Activated CD8-positive, alpha-beta memory T cell treated with anti-CD3 and anti-CD28 coated beads for 4 hours (primary cell): ENCODE data around the gene DGUOK.

ENCODE experiments used
- DNase-seq, 2 donors: peaks; one replicate each; pipeline ENCODE4 v3.0.0-alpha.2; 2020; ENCODE audit warnings: low read depth in 2 of 2

DGUOK gene

GRCh38 chr2:73979686-73980085, 53.0 kb downstream of the DGUOK start:
- DNase-seq, result no peak

- DNase-seq, result no peak
Measured at GRCh38 chr2:73980566-73980965, 53.9 kb downstream of the DGUOK start.

DNA sequence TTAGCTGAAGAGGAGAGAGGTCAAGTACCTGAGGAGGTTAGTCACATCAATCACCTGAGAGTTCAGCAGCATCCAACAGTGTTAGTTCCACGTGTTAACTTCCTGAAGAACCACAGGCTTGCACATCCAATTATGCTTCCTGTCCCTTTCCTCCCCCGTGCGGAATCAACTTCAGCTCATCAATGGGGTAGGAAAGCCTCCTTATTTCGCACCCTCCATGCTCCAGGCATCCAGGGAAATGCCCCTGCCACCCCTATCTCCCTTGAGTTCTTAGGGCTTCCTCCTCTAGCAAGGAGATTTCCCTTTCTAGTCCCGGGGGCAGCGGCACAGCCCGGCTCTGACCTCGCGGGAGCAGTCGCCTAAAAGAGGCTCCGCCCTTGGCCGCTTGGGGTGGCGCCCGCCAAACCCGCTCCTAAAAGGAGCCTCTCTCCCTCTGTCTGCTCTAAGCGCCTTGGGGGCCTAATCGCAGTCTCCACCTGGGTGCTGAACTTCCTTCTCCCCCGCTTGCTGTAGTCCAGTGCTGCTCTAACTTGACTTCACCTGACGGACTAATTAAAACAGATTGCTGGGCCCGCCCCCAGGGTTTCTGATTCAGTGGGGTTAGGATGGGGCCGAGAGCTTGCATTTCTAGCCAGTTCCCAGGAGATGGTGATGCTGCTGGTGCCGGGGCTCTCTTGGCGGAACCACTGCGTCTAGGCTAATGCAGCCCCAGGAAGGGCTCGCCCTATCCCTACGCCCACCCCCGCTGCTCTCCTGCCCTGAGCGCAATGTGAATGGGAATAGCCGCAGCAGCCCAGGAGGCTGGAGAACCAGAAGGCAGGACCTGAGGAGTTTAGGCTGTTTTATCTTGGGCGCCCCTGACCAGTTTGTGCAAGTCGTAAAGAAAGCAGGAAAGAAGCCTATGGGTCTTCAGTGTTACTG, 54.7 kb downstream of the DGUOK start:
- no peak for DNase-seq

DNA sequence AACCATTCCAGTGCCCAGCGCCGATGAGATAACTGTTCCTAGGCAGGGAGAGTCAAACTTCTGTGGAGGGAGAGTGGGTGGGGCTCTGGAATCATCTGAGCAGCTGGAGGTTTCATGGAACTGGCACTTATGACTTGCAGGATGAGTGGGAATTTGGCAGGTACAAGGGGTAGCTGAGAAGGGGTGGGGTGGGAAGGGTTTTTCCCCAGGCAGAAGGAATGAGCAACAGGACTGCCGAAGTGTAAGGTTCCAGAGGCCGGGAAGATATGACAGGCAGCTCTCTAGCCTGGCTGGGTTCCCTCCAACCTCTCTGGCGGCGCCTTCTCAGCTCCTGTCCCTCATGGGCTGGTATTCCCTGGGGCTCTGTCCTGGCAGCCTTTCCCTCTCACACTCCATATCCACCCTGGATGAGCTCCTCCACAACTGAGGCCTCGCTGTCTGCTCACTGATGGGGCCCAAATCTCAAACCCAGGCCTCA, 55.5 kb downstream of the DGUOK start:
- DNase-seq, result no peak

DNA sequence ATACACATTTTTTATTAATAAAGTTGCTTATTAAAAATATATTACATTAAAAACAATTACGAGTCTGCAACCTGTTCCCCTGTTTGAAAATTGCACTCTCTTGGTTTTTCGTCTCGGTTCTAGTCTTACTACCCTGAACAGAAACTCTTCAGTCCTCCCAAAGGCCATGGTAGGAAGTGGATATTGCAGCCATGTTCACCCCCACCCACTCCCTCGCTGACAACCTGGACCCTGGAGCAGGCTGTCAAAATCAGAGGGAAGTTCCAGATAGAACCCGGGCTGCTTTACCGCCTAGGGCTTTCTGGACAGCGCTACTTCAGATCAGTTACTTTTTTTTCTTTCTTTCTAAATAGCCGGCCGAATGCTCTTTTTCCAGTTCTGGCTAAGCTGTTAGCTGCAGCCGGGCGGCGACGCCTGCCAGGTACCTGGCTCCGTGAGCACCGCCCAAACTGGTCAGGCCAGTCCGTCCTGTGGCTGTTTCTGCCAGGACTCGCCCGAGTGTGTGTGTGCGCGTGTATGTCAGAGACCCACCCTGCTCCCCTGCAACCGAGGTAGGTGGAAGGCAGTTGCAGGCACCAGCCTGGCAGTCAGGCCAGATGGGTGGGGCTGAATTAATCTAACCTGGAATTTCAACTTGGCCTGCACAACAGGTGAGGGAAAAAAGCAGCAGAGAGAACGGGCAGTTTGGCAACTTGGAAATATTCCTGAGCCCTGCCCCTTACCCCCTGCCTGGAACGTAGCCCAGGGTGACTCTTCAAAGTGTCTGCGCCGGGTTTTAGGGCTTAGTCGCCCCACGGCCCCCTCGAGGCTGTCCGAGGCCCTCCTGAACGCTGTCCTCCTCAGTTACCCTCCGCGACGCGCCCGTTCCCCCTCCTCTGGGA, 56.9 kb downstream of the DGUOK start:
- DNase-seq, result no peak

DNA sequence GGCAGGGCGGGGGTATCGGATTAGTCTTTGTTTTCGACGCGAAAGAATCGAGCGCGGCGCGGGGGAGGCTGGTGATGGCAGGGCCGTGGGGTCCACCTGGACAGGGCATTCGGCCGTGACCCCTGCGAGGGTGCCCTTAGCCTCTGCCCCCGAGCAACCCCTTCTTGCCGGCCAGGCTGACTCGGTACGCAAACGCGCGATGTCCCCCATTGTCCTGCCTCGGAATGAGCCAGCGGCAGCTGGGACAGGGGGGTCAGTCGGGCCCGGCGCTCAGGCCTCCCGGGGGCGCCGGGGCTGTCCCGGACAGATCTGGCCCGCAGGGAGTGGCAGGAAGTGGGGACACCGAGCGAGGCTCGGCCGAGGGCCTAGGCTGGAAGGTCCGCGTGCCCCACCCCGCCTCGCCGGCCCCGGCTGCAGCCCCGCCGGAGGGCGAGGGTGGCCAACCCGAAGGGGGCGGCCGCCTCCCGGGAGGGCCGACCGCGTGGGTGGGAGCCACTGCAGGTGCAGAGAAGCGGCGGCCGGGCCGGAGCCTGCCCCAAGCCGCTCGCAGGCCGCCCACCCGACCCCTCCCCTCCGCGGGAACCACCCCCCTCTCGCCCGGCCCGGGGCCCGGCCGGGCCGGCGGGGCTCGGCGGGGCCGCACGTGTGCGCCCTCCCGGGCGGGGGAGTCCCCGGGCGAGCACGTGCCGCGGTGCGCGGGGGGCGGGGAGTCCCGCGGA, 57.7 kb downstream of the DGUOK start, which contains the start of gene TET3:
Gene TET3, plus strand, starts transcription at position 708 of the 719 bp plus-strand sequence. CDS start 1,494 bp downstream, outside the sequence.
- DNase-seq, result peak in 1 of 2 donors; percentile 45

DNA sequence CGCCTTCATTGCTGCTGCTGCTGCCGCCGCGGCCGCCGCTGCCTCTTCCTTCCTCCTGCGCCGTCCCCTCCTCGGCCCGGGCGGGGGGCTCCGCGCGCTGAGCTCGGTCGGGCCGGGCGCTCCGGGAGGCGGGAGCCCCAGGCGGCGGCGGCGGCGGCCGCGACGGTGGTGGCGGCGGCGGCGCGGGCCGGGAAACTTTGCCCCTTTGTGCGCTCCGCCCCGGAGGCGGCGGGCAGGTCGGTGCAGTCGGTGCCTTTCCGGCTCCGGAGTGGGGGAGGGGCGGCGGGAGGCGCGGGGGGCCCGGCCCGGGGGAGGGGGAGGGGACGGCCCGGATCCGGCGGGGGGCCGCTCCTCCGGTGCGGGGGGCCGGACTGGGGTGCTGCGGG, 58.2 kb downstream of the DGUOK start:
- no peak for DNase-seq

DNA sequence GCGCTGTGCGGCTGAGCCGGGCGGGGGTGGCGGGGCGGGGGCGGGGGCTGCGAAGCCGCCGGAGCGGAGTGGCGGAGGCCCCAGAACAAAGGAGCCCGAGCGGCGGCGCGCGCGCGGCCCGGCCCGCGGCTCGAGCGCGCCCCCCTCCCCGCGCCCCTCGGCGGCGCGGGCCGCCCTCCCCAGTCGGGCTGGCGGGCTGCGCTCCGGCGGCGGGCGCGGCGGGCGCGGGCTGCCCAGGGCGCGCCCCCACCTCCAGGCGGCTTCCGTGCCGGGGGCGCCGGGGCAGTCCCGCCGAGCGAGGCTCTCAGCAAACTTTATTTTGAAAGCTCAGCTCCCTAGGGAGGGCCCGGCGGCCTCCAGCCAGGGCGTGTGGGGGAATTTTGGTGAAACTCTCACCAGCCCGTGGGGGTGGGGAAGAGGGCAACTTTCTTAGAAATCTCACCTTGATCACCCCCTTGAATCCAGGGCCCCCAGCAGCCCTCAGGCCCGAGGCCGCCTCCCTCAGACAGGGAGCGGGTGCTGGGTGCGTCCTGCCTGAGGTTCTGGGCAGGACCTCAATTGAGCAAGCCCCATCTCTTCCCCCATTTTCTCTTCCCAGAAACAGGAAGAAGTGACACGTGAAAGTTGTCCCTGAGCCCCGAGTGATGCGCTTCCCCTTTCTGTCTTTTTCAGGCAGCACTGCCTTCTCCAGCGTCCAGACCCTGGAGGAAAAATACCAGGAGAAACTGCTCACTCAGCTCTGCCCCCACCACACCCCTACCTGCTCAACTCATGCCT, 58.8 kb downstream of the DGUOK start:
- peak; percentile 61 to 69 for DNase-seq

DNA sequence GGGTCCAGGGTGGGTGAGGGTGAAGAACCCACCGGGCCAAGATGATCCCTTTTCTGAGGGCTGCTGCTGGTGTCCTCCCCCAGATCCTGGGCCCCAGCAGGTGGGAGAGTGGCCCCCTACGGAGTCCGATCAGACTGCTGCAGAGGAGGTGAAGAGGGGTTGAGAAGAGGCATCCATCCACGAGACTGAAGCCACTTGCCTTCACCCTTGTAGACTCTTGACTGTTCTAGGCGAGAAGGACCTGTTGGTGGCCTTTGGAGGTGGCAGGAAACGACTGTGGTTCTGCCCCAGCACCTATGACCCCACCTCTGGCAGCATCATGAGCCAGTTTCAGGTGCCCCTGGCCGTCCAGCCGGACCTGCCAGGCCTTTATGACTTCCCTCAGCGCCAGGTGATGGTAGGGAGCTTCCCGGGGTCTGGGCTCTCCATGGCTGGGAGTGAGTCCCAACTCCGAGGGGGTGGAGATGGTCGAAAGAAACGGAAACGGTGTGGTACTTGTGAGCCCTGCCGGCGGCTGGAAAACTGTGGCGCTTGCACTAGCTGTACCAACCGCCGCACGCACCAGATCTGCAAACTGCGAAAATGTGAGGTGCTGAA, 59.5 kb downstream of the DGUOK start:
- no peak for DNase-seq

DNA sequence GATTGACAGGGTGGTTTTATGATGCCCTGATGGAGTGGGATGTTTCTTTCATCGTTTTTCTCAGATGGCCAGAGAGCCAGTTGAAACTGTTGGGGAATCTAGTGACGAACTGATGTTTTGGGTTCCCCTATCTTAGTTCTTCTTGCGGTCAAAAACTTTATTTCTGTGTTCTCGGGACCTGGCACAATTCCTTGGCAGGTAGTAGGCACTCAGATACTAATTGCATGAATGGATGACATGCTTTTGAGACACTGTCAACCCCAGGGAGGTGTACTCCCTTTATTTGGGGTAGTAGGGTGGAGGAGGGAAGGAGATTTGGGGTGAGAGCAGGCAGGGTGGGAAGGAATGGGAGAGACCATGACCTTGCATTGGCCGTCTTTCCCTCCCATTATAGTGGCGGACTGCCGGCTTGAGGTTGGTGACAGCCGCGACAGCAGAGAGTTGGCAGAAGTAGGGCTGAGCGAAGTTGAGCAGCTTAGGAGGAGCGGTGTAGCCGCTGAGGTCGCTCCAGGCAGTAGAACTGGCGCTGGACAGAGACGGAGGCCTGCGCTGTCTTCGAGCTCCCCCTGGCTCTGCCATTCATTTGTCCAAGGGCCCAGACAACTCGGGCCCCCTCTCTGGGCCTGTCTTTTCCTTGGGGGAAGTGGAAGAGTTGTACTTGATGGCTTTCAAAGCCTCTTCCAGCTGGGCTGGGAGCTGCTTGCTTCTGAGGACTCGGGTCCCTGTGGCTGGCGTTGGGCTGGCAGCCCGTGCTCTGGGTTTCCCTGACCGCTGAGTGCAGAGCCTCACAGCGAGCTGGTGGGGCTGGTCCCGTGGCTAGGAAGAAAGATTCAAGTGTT, 60.6 kb downstream of the DGUOK start:
- DNase-seq, result no peak

- no peak for DNase-seq
Measured at GRCh38 chr2:73987948-73988700, 61.4 kb downstream of the DGUOK start.

DNA sequence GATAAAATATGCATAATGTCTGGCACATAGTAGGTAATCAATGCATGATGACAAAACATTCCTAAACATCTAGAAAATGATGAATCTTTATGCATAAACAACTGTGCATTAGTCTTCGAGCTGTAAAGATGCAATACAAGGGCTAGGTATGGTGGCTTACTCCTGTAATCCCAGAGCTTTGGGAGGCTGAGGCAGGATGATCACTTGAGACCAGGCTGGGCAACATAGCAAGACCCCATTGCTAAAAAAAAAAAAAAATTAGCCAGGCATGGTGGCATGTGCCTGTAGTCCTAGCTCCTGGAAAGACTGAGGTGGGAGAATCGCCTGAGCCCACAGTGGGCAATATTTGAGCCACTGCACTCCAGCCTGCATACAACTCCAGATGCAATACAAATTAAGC, 63.3 kb downstream of the DGUOK start:
- DNase-seq, result no peak

DNA sequence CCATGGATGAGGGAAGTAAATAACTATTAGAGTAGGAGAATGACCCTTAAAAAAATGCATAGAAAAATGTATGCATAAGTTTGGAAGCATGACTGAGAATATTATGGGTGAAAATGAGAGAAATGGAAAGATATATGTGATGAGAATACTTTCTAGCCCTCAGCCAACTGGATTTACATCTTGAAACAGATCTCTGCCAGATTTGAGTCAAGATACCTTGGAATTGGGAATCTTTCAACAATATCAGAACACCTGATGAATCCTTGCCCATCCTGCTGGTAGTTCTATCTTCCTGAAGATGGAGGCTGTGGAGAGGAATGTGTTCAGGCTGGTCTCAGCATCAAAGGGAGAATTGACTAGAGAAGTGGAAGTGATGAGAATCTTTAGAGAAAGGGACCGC, 63.9 kb downstream of the DGUOK start:
- DNase-seq, result no peak

DNA sequence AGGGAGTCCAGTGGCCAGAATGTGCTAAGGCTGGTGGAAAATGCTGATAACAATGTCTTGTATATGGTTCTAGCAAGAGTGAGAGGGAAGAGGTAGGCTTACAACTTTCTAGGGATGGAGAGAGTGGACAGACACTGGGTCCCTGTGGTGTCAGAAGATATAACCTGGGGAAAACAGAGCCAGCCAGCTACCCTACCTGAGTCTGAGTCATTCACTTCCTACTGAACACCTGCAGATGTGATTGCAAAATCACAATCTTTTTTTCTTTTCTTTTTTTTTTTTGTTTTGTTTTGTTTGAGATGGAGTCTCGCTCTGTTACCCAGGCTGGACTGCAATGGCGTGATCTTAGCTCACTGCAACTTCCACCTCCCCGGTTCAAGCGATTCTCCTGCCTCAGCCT, 65.4 kb downstream of the DGUOK start:
- DNase-seq, result no peak

DNA sequence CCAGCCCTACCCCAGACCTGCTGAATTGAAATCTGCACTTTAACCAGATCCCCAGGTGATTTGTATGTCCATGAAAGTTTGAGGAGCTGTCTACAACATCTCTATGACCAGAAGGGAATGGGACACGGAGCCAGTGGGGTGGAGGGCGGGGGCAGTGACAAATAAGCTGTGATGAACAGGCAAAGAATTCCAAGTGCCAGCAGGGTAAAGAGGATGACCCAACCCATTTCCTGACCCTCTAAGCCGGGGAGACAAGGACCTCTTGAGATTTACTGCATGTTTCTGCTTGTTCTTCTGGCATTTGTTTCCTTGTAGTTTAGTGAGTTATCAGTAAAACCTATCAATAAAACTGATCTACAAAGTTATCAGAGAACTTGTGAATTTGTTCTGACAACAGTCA, 66.7 kb downstream of the DGUOK start:
- DNase-seq, result no peak

DNA sequence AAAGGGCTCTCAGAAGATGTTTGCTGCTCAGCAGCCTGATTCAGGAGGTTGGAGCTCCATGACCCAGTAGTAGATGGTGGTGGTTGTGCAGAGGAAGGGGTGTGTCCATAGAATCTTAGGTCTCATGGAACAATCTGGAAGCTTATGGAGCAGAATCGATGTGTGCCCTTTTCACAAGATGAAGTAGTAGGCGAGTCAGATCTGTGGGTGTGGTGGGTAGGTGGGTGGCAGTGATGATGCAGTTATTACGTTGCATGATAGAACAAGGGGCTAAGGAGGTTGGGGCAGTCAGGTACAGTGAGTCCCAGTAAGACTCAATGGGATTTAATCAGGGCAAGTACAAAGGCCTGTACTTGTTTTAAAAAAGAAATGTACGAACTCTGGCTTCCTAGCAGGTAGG, 67.1 kb downstream of the DGUOK start:
- no peak for DNase-seq

DNA sequence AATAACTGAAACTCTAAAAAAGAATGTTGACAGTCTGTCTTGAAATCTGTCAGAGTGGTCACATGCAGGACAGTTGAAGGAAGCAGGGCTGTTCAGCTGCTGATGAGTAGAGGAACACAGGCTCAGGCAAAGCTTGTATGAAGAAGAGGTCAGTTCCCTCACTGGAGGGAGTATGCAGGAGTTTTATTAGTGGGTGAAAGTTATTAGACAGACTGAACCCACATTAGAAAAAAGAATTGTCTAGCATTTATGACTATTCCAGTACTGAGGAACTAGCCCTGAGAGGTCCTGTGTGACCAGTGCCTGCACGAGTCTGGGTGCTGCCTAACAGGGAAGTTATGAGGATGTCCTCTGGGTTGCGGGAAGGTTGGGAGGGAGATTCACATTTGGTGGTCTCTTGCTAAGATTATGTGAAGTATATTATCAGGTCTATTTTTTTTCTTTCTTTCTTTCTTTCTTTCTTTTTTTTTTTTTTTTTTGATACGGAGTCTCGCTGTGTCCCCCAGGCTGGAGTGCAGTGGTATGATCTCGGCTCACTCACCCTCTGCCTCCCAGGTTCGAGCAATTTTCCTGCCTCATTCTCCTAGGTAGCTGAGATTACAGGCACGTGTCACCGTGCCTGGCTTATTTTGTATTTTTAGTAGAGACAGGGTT, 67.6 kb downstream of the DGUOK start:
- no peak for DNase-seq

DNA sequence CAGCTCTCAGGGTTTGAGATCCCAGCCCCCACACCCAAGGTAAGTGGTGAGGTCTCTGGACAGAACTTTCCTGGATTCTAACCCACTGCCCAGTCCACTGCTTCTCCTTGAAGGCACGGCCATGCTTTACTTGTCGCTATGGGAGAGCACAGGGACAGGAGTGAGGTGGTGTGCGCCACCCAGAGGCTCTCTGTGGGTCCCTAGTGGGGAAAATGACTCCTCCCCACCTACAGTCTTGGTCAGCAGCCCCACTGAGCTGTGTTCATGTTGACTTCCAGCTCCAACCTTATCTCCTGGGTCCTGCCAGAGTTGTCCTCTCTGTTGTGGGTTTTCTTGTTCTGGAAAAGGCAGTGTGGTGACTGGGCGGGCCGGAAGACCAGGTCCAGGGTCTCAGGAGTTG, 69.1 kb downstream of the DGUOK start:
- no peak for DNase-seq
